GM20000 (cell line): ENCODE results near the gene RASA3.

Source experiments
- DNase-seq: peaks from one replicate; pipeline ENCODE4 v3.0.0; 2012; ENCODE audit warnings: low spot score
- TF ChIP-seq, protein P1 (sequence below): IDR thresholded peaks from 2 replicates; pipeline ENCODE4 v1.5.1; 2012; ENCODE audit warnings: mild to moderate bottlenecking, control low read depth; ENCODE audit errors: extremely low read depth, missing control alignments

RASA3 gene

DNA sequence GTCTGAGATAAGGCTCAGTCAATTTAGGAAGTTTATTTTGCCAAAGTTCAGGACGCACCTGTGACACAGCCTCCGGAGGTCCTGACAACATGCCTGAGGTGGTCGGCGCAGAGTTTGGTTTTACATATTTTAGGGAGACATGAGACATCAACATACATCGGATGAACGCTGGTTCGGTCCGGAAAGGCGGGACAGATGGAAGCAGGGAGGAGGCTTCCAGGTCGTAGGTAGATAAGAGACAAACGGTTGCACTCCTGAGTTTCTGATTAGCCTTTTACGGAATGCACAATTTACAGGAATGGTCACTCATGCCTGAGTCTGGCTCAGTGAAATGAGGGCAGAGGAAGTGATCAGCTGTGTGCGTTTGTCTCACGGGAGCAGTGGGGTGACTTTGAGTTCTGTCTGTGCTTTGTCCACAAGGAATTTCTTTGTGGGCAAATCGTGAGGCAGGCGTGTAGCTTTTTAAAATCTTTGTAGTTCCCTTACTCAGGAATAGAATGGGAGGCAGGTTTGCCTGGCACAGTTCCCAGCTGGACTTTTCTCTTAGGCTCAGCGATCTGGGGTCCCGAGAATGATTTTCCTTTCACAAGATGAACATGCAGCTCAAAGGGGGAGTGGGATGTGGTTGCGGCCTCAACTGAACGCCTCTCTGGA lies 194.8 kb downstream of the RASA3 start:
- DNase-seq, result no peak
- TF ChIP-seq, protein P1, sequence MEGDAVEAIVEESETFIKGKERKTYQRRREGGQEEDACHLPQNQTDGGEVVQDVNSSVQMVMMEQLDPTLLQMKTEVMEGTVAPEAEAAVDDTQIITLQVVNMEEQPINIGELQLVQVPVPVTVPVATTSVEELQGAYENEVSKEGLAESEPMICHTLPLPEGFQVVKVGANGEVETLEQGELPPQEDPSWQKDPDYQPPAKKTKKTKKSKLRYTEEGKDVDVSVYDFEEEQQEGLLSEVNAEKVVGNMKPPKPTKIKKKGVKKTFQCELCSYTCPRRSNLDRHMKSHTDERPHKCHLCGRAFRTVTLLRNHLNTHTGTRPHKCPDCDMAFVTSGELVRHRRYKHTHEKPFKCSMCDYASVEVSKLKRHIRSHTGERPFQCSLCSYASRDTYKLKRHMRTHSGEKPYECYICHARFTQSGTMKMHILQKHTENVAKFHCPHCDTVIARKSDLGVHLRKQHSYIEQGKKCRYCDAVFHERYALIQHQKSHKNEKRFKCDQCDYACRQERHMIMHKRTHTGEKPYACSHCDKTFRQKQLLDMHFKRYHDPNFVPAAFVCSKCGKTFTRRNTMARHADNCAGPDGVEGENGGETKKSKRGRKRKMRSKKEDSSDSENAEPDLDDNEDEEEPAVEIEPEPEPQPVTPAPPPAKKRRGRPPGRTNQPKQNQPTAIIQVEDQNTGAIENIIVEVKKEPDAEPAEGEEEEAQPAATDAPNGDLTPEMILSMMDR, result no peak

DNA sequence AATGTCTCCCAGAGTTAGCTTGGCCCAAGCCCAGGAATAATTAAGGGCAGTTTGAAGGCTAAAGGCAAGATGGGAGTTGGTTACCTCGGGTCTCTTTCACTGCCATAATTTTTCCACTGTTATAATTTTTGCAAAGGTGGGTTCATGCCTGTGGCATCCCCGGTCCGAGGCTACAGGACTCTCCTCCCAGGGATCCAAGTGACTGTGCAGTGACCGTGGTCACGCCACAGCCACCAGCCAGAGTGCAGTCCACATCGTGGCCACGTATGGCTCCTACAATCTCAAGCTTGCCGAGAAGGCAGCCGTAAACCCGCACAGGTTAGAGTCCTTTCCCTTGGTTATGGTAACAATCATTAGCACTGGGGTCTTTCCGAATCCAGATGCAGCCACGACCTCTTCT lies 195.3 kb downstream of the RASA3 start:
- TF ChIP-seq, protein P1, result no peak
- DNase-seq, result no peak

DNA sequence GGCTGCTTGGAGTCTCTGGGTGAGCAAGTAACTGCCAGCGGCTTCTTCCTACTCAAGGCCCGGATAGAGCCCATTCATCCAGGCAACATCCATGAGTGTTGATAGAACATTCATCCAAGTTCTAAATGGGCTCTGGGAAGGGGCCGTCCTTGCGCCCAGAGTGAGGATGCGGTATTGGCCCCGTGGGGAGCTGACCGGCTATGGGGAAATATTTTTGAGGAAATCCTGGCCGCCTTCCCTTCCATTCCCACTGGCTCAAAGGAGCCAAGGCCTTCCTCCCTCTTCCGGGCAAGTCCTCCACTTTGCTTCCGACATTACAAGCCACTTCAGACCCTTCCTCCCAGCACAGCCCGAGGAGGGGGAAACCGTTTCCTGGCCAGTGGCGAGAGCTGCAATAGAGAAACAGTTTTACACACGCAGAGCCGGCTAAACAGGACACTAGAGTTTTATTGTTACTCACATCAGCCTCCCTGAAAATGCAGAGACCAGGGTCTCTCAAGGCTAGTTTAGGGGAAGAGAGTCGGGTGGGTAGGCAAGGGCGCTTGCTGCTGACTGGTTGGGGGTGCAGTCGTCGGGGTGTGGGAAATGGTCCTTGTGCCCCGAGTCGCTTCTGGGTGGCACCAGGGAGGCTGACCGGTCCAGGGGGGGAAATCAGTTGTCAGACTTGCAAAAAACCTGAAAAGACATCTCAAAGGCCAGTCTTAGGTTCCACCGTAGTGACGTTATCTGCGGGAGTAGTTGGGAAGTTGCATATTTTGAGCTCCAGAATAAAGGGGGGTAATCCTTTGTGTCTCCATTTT lies 196.1 kb downstream of the RASA3 start:
- DNase-seq, result no peak
- TF ChIP-seq, protein P1, result no peak

DNA sequence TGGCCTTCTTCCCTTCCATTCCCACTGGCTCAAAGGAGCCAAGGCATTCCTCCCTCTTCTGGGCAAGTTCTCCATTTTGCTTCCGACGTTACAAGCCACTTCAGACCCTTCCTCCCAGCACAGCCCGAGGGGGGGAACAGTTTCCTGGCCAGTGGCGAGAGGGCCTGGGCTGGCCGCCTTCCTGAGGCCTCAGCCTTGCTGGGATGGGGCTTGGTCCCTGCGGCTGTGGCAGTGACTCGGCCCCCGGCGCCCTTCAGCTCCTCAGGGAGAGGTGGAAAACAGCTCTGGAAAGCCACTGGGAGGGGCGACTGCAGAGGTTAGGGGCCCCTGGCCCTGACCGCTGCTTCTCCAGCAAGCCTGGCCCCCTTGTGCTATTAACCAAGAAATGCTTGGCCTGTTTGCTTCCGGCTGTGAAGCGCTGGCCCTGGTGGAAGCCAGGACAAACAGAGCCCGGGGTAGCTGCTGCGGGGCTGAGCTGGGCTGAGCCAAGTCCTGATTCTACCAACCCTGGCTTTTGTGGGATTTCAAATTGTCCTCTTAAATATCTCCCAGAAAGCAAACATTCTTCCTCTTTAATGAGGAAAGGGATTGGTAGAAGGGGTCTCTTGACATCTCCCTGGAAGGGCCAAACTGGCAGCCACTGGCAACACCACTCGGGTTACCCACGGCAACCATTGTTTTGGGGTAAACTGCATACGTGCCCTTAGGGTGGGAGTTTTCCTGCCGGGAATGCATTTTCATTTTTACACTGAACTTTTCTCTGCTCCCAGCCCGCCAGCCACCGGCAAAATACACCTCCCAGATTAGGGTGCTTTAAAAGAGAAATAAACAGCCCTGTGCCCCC lies 197.2 kb downstream of the RASA3 start:
- DNase-seq, result no peak
- TF ChIP-seq, protein P1, result no peak

DNA sequence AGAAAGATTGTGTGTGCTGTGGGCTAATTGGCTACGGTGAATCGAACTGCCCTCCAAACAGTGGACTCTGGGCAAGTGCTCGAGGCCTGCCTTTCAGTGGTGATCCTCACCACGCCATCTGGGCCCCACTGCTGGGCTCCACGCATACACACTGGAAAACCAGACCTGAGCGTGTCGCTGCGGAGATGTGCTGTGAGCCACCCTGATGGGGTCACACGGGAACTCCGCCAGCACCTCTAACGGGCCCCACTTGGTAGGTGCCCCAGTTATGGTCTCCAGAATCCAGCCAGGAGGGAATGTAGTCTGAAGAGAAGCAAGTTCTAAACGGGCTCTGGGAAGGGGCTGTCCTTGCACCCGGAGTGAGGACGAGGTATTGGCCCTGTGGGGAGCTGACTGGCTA lies 197.8 kb downstream of the RASA3 start:
- TF ChIP-seq, protein P1, result no peak
- DNase-seq, result no peak

DNA sequence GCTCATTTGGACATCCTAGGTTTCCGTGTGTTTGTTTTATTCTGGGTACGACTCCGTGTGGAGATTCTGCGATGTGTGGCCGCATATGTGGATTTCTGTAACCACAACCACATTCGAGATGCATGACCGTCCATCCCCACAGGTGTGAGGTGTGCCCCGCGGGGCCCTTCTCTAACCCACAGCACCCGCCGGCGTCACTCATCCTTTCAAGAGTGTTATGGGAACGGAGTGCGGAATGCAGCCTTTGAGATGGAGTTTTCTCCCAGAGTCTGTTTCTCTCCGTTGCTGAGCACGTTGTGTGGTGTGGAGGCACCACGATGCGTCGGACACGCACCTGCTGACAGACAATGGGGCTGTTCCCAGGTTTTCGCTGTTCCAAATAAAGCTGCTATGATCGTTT lies 198.5 kb downstream of the RASA3 start:
- TF ChIP-seq, protein P1, result no peak
- no peak for DNase-seq

DNA sequence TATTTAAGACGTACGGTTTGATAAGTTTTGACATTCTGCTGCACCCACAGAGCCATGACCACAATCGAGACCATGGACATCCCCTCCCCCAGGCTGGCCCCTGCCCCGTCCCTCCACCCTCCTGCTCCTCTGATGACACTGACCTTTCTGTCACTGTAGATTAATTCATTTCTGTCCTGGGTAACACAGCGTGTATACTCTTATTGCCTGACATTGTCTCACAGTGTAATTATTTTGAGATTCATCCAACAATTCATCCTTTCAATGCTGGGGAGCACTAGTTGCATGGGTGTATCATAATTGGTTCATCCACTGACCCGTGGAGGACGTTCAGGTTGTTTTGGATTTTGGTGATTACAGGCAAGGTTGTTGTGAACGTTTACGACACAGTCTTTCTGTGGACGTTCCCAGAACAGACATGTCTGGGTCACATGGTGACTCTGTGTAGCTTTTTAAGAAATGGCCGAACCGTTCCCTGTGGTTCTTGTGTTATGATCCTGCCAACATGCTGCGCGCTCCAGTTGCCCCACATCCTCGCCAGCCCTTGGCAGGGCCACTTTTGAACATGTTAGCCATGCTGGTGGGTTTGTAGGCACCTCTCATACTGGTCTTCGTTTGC lies 200.5 kb downstream of the RASA3 start:
- TF ChIP-seq, protein P1, result no peak
- DNase-seq, result no peak
